SJCRH30 (cell line): ENCODE data around the gene ADAM11. TPM values are rescaled to one million over a fixed set of nuclear protein-coding genes. Genes with fewer than 3 reads are reported as not detected.

Experiments used
- DNase-seq, 2 experiments: peaks; one replicate each; pipeline ENCODE4 v3.0.0-alpha.2; 2015 to 2020
- H3K27ac ChIP-seq: fragments of 250-450 bp; sonication (Bioruptor Pico); 2 replicates; pipeline ENCODE4 v1.5.1; 2020; ENCODE audit warnings: mild to moderate bottlenecking, moderate library complexity
- H3K27me3 ChIP-seq: fragments of 250-450 bp; sonication (Bioruptor Pico); 2 replicates; pipeline ENCODE4 v1.5.1; 2020; ENCODE audit warnings: mild to moderate bottlenecking, moderate library complexity
- H3K36me3 ChIP-seq: fragments of 250-450 bp; sonication (Bioruptor Pico); 2 replicates; pipeline ENCODE4 v1.5.1; 2020; ENCODE audit warnings: mild to moderate bottlenecking, moderate library complexity
- H3K4me1 ChIP-seq: fragments of 250-450 bp; sonication (Bioruptor Pico); 2 replicates; pipeline ENCODE4 v1.5.1; 2020; ENCODE audit warnings: mild to moderate bottlenecking, moderate library complexity
- H3K4me3 ChIP-seq: fragments of 250-450 bp; sonication (Bioruptor Pico); 2 replicates; pipeline ENCODE4 v1.5.1; 2020; ENCODE audit warnings: mild to moderate bottlenecking, moderate library complexity
- H3K9me3 ChIP-seq: fragments of 250-450 bp; sonication (Bioruptor Pico); replicated peaks from 2 replicates; pipeline ENCODE4 v1.5.1; 2020; ENCODE audit warnings: mild to moderate bottlenecking, moderate library complexity
- total RNA-seq: library from RNA; depleted of rRNA; stranded (reverse); fragments of >200 nt; shearing (Covaris generic); gene quantifications from 2 replicates; pipeline ENCODE4 v1.2.3, GENCODE V29; 2014

ADAM11 gene
- total RNA-seq, 1 experiment from 2014 or later: 0.79 TPM

DNA sequence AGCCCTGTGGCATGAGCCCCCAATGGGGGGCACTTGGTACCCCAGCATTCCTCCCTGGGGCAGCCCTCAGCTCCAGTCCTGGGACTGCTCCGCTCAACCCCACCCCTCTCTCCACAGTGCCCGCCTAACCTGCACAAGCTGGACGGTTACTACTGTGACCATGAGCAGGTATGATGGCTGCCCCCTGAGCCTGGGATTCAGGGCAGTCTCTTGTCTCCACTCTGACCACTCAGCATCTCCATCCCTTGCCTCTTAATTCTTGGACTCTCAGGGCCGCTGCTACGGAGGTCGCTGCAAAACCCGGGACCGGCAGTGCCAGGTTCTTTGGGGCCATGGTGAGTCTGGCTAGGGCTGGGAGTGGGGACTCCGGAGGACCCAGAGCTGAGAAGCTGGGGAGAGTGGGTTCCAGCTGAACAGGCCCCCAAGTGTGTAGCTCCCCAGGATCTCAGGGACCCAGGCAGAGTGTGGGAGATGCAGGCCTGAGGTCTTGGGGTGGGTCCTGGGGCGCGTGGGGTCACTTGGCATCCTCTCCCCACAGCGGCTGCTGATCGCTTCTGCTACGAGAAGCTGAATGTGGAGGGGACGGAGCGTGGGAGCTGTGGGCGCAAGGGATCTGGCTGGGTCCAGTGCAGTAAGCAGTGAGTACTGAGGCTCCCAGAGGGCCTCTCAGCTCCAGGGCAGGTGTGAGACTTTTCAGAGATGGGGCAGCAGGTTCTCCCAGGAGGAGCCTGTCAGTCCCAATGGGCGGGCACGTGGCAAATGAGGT, 18.0 kb downstream of the ADAM11 start:
- Histone ChIP-seq H3K27me3 (no peaks in the 10 kb centered on the region), H3K27ac (no peak overlapping the region), H3K9me3 (no peaks in the 10 kb centered on the region), H3K36me3 (no peaks in the 10 kb centered on the region), H3K4me1 (peaks cover 3% of the 10 kb centered on the region; the same call in 1 of the 2 replicates), H3K4me3 (no peak overlapping the region)
- DNase-seq: no peak

DNA sequence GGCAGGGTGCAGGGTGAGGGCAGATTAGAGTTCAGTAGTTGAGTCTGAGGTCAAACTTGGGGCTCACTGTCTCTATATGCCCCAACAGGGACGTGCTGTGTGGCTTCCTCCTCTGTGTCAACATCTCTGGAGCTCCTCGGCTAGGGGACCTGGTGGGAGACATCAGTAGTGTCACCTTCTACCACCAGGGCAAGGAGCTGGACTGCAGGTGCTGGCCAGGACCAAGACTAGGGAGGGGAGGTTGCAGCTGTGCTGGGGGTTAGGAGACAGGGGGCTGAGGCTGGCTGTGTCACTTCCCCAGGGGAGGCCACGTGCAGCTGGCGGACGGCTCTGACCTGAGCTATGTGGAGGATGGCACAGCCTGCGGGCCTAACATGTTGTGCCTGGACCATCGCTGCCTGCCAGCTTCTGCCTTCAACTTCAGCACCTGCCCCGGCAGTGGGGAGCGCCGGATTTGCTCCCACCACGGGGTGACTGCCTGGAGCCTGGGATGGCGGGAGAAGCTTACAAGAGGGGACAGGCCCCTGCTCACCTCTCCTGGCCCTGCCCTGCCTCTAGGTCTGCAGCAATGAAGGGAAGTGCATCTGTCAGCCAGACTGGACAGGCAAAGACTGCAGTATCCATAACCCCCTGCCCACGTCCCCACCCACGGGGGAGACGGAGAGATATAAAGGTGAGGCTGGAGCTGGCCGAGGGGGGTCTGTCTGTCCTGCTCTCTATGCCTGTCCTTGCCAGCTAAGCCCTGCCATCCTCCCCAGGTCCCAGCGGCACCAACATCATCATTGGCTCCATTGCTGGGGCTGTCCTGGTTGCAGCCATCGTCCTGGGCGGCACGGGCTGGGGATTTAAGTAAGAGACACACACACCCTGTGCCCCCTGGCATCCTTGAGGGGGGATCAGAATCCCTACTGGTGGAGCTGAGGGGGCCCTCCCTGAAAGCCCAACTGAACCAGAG, 18.9 kb downstream of the ADAM11 start:
- H3K4me3 ChIP-seq: no peak overlapping the region
- H3K27ac ChIP-seq: no peak overlapping the region
- no peaks in the 10 kb centered on the region for H3K27me3 ChIP-seq
- H3K9me3 ChIP-seq: no peaks in the 10 kb centered on the region
- H3K36me3 ChIP-seq: no peaks in the 10 kb centered on the region
- H3K4me1 ChIP-seq: peaks cover 3% of the 10 kb centered on the region; the same call in 1 of the 2 replicates
- no peak for DNase-seq

DNA sequence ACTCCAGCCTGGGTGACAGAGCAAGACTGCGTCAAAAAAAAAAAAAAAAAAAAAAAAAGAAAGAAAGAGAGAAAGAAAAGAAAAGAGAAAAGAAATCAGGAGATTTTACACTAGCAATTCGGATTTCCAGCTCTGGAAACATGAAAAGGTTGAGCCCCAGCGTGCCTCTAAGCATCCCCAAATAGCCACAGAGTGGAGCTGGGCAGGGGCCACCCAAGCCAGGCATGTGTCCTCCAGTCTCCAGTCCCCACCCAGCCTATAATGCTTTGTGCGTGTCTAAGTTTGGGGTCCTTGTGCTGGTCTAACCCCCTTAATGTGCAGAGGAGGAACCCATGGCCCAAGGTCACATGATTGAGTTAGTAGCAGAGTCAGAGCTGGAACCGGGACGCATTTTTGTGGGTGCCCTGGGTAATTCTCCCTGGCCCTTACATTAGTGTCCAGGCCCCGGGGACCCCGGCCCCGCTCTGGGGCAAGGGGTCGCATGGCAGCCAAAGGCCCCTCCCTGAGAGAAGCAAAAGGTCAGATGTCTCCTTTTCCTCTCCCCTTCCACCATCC, 19.9 kb downstream of the ADAM11 start:
- Histone ChIP-seq H3K9me3 (no peaks in the 10 kb centered on the region), H3K4me1 (peaks cover 3% of the 10 kb centered on the region; the same call in 1 of the 2 replicates), H3K27me3 (no peaks in the 10 kb centered on the region), H3K36me3 (no peaks in the 10 kb centered on the region), H3K4me3 (peak overlapping the region; percentile 55), H3K27ac (no peak overlapping the region)
- DNase-seq: no peak

DNA sequence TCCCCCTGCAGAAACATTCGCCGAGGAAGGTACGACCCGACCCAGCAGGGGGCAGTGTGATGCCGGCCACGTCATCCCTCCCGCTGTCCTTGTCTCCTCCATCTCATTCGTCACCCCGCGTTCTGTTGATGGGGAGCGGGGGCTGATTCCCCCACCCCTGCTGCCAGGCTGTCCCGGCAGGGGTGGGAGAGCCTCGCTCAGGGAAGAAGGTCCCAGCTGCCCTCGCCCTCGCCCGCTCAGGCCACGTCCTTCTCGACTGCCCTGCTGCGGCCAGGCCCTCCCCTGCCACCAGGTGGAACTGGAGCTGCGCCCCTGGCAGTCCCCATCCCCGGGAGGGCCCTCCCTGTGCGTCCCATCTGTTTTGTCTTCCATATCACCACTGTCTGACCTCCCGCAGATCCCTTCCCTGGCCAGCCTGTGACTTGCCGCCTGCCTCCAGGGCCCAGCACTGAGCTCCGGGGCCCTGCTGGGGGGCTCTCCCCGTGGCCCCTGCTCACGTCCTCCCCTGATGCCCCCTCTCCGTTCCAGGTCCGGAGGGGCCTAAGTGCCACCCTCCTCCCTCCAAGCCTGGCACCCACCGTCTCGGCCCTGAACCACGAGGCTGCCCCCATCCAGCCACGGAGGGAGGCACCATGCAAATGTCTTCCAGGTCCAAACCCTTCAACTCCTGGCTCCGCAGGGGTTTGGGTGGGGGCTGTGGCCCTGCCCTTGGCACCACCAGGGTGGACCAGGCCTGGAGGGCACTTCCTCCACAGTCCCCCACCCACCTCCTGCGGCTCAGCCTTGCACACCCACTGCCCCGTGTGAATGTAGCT, 20.6 kb downstream of the ADAM11 start:
- H3K27me3 ChIP-seq: no peaks in the 10 kb centered on the region
- H3K4me3 ChIP-seq: peak overlapping the region; percentile 55
- DNase-seq: peak; percentile 86 to 89
- no peaks in the 10 kb centered on the region for H3K9me3 ChIP-seq
- H3K27ac ChIP-seq: no peak overlapping the region
- H3K4me1 ChIP-seq: peaks cover 3% of the 10 kb centered on the region; the same call in 1 of the 2 replicates
- no peaks in the 10 kb centered on the region for H3K36me3 ChIP-seq

DNA sequence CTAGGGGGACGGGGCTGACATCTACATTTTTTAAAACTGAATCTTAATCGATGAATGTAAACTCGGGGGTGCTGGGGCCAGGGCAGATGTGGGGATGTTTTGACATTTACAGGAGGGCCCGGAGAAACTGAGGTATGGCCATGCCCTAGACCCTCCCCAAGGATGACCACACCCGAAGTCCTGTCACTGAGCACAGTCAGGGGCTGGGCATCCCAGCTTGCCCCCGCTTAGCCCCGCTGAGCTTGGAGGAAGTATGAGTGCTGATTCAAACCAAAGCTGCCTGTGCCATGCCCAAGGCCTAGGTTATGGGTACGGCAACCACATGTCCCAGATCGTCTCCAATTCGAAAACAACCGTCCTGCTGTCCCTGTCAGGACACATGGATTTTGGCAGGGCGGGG, 21.4 kb downstream of the ADAM11 start:
- Histone ChIP-seq H3K4me3 (no peak overlapping the region), H3K27ac (no peak overlapping the region), H3K27me3 (no peaks in the 10 kb centered on the region), H3K4me1 (peaks cover 3% of the 10 kb centered on the region; the same call in 1 of the 2 replicates), H3K9me3 (no peaks in the 10 kb centered on the region), H3K36me3 (no peaks in the 10 kb centered on the region)
- no peak for DNase-seq

DNA sequence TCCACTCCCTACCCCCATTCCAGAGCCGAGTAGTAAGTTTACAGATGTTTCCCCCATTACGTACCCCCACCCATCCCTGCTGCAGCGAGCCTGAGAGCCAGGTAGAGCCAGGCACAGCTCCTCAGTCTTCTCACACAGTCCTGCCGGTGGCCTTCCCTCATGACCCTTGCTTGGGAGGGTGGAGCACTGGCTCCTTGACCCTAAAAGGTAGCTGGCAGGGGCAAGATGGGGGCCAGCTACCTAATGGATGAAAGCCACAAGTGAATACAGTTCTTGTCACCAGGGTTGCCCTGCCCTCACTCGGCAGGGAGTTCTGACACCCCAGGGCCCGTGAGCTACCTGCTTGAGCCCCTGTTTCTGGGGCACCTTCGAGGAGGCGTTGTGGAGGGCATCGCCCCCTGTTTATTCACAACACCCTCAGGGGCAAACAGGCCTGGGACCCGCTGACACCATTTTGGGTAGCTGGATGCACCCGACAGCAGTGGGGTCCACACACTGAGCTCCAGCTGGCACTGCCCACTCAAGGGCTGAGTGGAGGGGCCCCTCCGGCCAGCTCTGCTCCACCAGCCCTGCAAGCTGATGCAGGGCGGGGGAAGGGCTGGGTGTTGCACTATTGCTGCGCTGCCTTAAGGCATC, 22.2 kb downstream of the ADAM11 start:
- Histone ChIP-seq H3K4me1 (peaks cover 3% of the 10 kb centered on the region; the same call in 1 of the 2 replicates), H3K27me3 (peaks cover under 1% of the 10 kb centered on the region; the same call in 1 of the 2 replicates), H3K4me3 (no peak overlapping the region), H3K27ac (no peak overlapping the region), H3K36me3 (no peaks in the 10 kb centered on the region), H3K9me3 (no peaks in the 10 kb centered on the region)
- no peak for DNase-seq

DNA sequence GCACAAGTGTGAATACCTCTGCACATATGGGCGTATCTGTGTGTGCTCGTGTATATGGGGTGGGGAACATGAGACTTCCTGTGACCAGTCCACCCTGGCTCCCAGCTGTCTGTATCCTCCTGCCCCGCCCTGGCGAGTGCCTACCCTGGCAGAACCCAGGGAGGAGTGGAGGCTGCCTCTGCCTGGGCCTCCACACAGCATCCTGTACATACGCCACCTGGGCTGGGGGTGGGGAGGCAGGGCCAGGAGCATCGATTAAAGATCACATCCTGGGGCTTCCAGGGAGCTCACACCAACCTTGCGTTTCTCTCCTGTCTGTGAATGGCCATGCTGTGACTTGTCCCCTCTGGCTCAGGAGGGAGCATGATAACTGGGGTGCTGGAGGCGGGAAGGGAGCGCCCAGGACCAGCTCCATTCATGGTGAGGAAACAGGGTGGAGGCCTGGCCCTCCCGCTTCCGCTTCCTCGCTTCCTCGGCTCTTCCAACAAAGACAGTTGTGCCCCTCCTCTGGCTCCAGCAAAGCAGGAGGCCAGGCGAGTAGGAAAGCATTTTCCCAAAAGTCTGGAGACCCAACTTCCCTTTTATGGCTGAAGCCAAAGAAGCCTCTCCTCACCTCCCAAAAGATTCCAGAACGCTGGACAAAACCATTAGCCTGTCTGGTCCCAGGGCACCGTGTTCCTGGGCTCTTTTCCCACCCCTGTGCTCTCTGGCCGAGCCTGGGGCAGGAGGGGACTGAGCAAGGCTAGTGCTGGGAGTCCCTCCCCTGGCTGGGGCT, 22.9 kb downstream of the ADAM11 start:
- DNase-seq: no peak
- Histone ChIP-seq H3K36me3 (no peaks in the 10 kb centered on the region), H3K27ac (no peak overlapping the region)

DNA sequence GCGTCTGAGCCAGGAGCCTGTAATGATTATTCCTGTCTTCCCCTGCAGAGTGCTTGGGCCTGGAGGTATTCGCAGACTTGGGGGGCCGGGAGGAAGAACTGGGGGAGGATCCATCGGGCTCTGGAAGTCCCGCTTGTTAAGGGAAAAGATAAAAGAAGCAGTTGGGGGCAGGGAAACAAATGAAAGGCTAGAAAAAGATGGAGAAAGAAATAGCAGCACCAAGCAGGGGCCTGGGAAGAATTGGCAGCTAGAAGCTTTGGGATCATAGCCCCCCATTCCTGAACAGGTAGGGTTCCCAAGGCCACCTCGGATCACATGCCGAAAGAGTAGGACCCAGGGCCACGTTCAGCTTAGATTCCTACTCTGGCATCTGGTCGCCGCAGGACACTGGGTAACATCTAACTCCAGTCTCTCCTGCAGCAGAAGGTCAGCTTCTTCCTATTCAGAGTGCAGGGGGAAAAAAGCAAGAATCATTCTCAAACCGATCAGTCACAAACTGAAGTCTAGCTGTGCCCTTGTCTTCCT, 23.6 kb downstream of the ADAM11 start:
- Histone ChIP-seq H3K27me3 (peaks cover 8% of the 10 kb centered on the region), H3K4me1 (peaks cover 3% of the 10 kb centered on the region; the same call in 1 of the 2 replicates), H3K36me3 (no peaks in the 10 kb centered on the region), H3K9me3 (no peaks in the 10 kb centered on the region), H3K27ac (no peak overlapping the region), H3K4me3 (no peak overlapping the region)
- DNase-seq: no peak

More for the DNA sequence above, 22.9 kb downstream of the ADAM11 start:
- Histone ChIP-seq H3K27me3 (peaks cover 6% of the 10 kb centered on the region; the same call in 1 of the 2 replicates), H3K4me1 (peaks cover 3% of the 10 kb centered on the region; the same call in 1 of the 2 replicates), H3K9me3 (no peaks in the 10 kb centered on the region), H3K4me3 (no peak overlapping the region)

DNA sequence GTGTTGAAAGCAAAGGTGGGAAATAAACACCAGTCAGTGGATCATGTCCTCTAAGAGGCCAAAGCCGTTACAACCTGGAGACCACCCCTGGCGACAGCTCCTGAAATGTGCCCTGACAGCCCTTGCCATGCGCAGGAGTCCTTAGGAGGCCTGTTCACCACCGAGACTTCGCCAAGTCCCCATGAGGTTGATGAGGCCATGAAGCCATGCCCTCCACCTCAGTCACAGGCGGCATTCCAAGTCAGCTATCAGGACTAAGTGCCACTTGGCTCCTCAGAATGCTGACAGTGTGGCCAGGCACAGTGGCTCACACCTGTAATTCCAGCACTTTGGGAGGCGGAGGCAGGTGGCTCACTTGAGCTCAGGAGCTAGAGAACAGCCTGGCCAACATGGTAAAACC, 27.1 kb downstream of the ADAM11 start:
- peaks cover 3% of the 10 kb centered on the region; the same call in 1 of the 2 replicates for H3K4me1 ChIP-seq
- no peaks in the 10 kb centered on the region for H3K36me3 ChIP-seq
- H3K9me3 ChIP-seq: no peaks in the 10 kb centered on the region
- H3K27me3 ChIP-seq: peaks cover 12% of the 10 kb centered on the region
- DNase-seq: no peak
- no peak overlapping the region for H3K27ac ChIP-seq
- no peak overlapping the region for H3K4me3 ChIP-seq

DNA sequence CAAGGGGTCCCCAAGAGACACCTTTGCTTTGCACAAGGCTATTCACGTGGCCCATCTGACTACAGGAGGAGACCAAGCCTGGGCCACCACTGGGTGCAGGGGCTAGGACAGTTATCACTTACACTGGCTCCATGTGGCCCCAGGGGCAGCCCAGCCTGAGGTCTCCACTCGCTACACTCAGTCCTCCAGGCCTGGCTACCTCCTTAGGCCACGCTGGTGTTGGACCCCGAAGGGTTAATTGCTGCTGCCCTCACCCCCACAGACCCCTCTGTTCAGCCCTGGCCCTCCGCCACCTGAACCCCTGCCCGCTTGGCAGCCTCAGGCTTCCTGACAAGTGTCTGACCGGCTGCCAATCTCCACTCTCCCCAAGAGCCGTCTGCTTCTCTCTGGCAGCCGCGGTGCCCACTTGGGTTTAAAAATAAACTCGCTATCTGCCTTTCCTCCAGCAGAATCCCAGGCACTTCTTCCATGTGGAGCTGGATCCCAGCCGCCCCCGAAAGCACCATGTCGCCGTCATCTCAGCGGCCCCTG, 27.8 kb downstream of the ADAM11 start:
- Histone ChIP-seq H3K4me3 (no peak overlapping the region), H3K9me3 (no peaks in the 10 kb centered on the region), H3K36me3 (no peaks in the 10 kb centered on the region), H3K27me3 (peaks cover 12% of the 10 kb centered on the region), H3K4me1 (peaks cover 2% of the 10 kb centered on the region; the same call in 1 of the 2 replicates), H3K27ac (no peak overlapping the region)
- no peak for DNase-seq

DNA sequence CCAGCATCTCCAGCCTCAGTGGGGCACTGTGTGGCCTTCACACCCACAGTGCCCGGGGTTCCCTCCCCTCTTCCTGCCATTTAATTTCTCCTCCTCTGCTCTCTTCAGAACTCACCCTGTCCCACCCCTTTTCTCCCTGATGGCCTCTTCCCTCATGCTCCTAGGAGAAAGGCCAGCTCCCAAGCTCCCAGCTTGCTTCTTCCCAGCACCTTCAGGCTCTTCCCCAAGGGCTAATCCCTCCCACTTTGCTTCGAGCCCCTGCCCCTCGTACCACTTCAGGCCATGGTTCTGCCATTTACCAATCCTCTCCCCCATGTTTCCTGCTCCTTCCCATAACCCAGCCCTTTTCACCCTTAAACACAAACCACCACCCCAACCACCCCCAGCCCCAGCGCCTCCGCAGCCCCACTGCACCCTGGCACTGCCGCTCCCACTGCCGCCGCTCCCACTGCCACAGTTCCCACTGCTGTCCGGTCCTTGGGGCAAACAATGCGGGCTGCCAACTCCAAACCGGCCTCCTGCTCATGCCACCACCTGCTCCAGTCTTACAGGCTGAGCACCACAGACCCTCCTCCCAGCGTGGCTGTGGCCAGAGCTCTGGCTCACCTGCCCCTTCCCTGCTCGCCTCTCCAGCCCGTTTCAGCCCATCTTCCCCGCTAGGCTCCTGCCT, 28.6 kb downstream of the ADAM11 start:
- H3K4me3 ChIP-seq: no peak overlapping the region

DNA sequence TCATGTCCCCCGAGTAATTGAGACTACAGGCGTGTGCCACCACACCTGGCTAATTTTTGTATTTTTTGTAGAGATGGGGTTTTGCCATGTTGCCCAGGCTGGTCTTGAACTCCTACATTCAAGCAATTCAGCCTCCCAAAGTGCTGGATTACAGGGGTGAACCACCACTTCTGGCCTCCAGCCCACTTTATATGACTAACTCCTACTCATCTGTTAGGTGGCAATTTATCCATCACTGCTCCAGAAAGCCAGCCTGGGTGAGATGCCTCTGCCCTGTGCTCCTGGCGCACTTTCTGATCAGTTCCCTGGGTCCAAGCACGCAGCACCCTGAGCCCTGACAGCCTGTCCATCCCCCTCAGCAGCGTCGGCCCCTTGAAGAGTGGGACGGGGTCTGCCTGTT, 29.4 kb downstream of the ADAM11 start:
- H3K27me3 ChIP-seq: peaks cover 12% of the 10 kb centered on the region
- H3K36me3 ChIP-seq: no peaks in the 10 kb centered on the region
- no peak overlapping the region for H3K4me3 ChIP-seq
- no peaks in the 10 kb centered on the region for H3K9me3 ChIP-seq
- no peaks in the 10 kb centered on the region for H3K4me1 ChIP-seq
- H3K27ac ChIP-seq: no peak overlapping the region
- DNase-seq: no peak

More for the DNA sequence above, 28.6 kb downstream of the ADAM11 start:
- Histone ChIP-seq H3K4me1 (no peaks in the 10 kb centered on the region), H3K36me3 (no peaks in the 10 kb centered on the region), H3K27me3 (peaks cover 12% of the 10 kb centered on the region), H3K27ac (no peak overlapping the region), H3K9me3 (no peaks in the 10 kb centered on the region)
- no peak for DNase-seq
